Stimulated activated CD4-positive, alpha-beta T cell treated with anti-CD3 and anti-CD28 coated beads, Interleukin-1b, Interleukin-23, amount 100 ng/mL, for 1 hour (primary cell): Measurements from ENCODE around the gene FAM3A.
"Not testable (repeated sequence)": the region's sequence is repeated elsewhere in the genome, so short reads cannot be mapped to it uniquely, and the experiment has no call there.

Experiments
- DNase-seq, 2 donors: peaks; one replicate each; pipeline ENCODE4 v3.0.0-alpha.2; 2020; ENCODE audit warnings: low read depth in 2 of 2

The FAM3A gene

DNA sequence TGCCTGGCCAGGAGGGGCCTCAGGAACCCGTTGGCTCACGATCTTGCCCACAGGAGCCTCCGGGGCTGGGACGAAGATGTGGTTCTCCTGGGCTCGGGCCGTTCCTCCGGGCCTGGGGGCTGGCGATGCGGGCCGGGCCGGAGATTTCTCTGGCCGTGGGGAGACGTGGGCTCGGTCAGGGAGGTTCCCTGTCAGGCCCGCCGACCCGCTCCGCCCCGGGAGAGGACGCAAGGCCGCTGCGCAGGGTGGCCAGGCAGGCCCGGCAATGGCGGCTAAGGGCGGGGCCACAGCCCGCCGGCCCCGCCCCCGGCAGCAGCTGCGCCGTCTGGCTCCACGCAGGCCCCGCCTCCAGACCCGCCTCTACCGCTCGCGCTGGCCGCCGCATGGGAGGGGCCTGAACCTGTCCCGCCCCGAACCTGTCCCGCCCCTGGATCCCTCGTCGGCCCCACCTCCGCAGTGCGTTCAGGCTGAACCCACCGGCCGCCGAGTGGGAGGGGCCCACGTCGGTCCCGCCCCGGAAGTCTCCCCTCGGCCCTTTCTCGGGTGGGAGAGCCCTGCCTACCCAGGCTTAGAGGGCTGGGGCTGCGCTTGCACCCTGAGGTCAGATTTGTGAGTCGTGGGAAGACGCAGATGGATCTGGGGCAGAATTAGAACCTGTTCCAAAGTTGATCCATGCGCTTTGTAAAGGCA is at the start of gene FAM3A:
Gene FAM3A, minus strand, starts transcription at position 267 of the 690 bp plus-strand sequence. CDS start 460 bp downstream, outside the sequence.
- DNase-seq: peak; percentile 86 to 89

- DNase-seq: not testable (repeated sequence)
These were observed 46.3 kb upstream of the FAM3A start for GRCh38 chrX:154562295-154562694.

DNA sequence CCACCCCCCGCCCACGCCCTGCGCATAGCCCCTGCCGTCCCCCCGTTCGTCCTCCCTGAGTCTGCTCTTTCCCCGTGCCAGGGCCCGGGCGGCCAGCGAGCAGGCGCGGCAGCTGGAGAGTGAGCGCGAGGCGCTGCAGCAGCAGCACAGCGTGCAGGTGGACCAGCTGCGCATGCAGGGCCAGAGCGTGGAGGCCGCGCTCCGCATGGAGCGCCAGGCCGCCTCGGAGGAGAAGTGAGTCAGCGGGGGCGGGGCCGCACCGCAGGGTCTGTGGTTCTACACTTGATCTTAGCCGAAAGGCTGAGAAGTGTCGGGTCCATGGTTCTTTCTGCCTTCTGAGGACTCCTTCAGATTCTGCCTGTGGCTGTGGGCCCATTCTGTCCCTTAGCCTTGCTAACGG is 44.3 kb upstream of the FAM3A start:
- not testable (repeated sequence) for DNase-seq

GRCh38 chrX:154558896-154559295 is 42.9 kb upstream of the FAM3A start:
- DNase-seq: not testable (repeated sequence)

DNA sequence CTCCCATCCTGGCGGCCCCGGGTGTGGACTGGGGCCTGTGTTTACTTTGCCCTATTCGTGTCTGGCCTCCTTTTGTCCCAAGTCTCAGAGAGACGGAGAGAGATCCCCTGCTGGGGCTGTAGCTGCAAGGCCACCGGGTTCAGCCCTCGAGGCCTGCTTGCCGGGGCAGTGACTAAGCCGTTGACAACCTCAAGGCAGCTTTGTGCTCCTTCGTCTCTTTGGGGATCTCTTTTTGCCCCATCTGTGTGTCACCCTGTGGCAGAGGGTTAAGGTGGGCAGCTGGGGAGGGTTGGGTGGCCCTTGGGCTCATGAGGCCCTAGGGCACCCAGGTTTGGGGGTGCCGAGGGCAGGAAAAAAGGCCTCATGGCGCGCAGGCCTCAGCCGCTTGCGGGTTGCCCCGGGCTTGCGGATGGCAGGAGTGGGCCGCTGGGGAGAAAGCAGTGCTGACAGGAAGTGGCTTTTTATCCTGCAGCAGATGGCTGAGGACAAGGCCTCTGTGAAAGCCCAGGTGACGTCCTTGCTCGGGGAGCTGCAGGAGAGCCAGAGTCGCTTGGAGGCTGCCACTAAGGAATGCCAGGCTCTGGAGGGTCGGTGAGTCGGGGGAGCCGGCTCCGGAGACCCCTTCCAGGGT is 42.1 kb upstream of the FAM3A start:
- DNase-seq: not testable (repeated sequence)

GRCh38 chrX:154552112-154552806 is 36.2 kb upstream of the FAM3A start:
- not testable (repeated sequence) for DNase-seq

GRCh38 chrX:154549766-154550165 is 33.7 kb upstream of the FAM3A start:
- DNase-seq: no peak

- no peak for DNase-seq
These were observed 31.9 kb upstream of the FAM3A start for GRCh38 chrX:154548028-154548316.

DNA sequence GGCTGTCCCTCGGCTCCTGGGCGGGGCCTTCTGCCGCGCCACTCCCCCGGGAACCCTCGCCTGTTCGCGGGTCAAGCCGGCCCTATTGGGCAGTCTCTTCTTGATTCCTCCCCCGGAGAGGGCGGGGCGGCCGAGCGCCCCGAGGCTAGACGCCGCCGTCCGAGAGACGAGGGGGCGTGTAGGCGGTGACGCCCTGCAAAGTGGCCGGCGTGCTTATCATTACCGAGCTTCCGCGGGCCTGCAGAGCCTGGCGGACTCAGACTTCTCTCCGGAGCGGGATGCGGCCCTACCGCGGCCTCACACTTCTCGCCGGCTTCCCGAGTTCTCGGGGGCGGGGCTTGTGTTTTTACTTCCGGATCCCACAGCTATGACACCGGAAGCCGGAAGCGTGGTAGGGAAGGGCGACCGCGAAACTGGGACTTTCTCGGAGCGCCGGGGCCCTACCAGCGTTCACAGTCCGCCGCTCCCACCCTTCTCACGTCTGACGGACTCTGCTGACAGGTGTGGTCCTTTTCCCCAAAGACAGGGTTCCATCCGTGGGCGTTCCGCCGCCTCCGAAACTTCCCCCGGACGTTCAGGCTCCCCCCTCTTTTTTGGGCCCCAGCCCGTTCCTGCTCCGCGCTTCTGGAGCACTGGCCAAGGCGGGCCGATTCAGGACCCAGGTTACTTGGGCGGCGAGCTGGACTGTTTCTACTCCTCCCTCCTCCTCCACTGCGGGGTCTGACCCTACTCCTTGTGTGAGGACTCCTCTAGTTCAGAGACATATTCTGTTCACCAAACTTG is 31.4 kb upstream of the FAM3A start, which contains the start of gene IKBKG:
Gene IKBKG, plus strand, starts transcription at position 376 of the 783 bp plus-strand sequence. CDS start 4,383 bp downstream, outside the sequence.
- DNase-seq: peak; percentile 70 to 73

DNA sequence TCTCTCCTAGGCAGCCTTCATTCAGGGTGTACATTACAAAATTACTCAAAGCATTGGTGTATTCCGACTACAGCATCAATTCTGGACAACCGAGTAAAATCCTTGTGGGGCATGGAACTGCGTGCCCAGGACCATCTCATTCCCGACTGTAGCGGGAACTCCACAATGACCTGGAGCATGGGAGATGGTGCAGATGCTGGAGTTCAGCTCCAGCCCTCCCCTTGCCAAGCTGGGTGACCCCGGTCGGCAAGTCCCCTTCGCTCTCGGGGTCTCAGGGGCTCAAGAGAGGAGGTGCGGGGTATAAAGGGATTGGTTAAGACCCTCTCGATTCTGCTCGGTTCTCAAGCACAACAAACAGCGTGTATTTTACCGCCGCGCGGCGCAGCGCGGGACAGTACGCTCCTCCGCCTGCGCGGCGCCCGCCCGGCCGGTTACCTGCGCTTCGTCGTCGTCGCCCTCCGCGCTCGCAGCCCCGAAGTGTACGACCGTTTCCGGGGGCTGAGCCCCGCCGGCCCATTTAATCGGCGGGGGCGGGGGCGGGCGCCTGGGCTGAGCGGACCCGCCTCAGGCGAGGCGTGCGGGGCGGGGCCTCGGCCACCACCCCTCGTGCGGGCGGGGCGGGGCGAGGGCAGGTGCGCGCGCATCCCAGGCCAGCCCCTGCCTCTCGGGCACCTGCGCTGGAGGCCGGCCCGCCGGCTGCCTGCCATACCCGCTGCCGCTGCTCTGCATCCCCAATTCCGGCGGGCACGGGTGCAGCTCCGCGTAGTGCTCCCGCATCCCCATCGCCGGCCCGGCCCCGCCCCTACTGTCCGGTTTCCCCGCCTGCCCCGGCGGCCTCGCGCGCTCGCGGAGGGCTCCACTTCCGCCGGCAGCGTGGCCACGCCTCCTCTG is 30.6 kb upstream of the FAM3A start, which contains the start of gene G6PD:
Gene G6PD, minus strand, starts transcription at position 493 of the 891 bp plus-strand sequence. CDS start 691 bp downstream, outside the sequence.
- DNase-seq: peak; percentile 63 to 64

DNA sequence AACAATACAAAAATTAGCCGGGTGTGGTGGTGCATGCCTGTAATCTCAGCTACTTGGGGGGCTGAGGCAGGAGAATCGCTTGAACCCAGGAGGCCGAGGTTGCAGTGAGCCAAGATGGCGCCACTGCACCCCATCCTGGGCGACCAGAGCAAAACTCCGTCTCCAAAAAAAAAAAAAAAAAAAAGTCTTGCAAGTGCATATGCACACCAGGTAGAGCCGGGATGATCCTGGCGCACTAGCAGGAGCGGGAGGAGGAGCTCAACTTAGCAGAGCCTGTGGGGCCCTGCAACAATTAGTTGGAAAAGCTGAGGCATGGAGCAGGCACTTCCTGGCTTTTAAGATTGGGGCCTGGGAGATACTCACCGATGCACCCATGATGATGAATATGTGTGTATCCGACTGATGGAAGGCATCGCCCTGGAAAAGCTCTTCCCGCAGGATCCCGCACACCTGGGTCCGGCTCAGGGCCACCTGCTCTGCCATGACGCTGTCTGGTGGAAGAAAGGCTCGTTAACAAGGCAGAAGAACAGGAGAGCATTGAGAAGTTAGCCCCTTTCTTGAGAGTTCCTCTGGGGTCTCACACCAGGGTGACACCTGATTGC is 29.7 kb upstream of the FAM3A start:
- DNase-seq: no peak

- no peak for DNase-seq
These were observed 26.8 kb upstream of the FAM3A start for GRCh38 chrX:154542723-154543424.

GRCh38 chrX:154541896-154542722 is 26.1 kb upstream of the FAM3A start:
- peak in 1 of 2 donors; percentile 35 for DNase-seq

DNA sequence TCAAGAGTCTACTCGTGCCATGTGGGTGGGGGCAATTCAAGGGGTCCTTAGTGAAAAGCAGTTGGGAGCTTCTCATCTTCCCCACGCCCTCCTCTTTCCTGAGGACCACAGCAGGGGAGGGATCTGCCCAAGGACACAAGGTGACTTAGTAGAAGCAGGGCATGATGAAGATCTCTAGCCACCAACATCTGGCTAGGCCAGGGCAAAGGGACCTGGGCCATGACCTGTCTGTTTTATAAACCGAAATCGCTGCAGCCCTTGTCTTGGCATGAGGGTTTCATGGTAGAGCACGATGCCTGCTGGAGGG is 25.5 kb upstream of the FAM3A start:
- no peak for DNase-seq

DNA sequence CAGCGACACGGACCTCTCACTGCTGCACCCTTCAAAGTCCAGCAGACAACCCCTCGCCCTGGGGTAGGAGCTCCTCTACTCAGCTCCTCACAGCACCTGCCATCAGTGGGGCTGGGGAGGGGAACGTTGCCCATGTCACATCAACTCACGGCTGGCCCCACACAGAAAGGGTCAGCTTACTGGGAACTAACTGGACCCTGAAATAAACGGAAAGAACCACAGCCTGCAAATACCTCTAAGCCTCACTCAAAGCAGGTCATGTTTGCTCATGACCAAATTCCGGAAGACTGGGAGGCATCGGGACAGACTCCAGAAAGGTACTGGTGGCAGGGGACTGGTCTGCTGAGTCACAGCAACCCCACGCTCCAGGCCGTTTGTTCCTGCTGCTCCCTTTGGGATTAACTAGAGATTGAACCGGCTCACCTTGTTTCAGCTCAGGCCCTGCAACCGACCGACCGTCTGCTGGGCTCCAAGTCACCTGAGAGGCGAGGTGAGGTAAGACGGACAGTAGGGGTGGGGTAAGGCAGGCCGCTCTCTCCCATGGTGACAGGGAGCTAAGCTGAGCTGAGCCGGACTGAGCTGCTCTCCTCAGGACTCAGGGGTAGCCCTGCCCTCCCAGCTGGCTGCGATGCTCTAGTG is 25.0 kb upstream of the FAM3A start:
- no peak for DNase-seq

- DNase-seq: not testable (repeated sequence)
These were observed 24.3 kb upstream of the FAM3A start for GRCh38 chrX:154540365-154540764.

DNA sequence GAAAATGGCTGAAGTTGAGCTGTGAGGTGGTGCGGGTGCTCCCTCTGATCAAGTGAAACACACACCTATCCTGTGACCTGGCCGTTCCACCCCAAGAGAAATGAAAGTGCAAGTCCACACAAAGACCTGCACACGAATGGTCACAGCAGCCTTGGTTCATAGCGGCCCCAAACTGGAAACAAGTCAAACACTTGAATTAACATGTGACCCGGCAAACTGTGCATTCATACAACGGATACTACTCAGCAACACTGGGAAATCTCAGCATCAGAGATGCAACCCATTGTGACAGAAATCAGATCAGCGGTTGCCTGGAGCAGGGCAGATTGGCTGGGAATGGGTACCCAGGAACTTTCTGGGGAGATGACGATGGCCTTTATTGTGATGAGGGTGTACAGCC is 23.0 kb upstream of the FAM3A start:
- DNase-seq: no peak

DNA sequence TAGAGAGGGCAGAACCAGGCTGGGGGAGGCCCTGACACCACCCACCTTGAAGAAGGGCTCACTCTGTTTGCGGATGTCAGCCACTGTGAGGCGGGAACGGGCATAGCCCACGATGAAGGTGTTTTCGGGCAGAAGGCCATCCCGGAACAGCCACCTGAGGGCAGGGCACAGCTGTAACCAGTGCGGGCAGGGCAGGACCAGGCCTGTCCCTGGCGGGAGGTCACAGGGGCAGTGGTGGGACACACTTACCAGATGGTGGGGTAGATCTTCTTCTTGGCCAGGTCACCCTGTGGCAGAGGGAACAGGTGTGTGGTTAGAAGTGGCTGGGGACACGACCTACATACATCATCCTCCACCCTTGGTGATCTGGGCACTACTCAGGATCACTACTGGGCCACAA is 19.9 kb upstream of the FAM3A start:
- no peak for DNase-seq
